GM19023 (cell line): ENCODE results near the gene BAZ2B.
"Not testable (repeated sequence)": the region's sequence is repeated elsewhere in the genome, so short reads cannot be mapped to it uniquely, and the experiment has no call there.

ENCODE experiments used
- ATAC-seq: cut with Tn5 transposase; IDR thresholded peaks from one replicate; pipeline ENCODE4 v1.9.1; 2021; ENCODE audit warnings: mild to moderate bottlenecking, moderate library complexity; ENCODE audit not compliant: unreplicated experiment

Gene BAZ2B

GRCh38 chr2:159438284-159438683 lies 178.1 kb downstream of the BAZ2B start:
- ATAC-seq = no peak

- ATAC-seq = no peak
Measured at GRCh38 chr2:159432610-159433009, 183.7 kb downstream of the BAZ2B start.

- ATAC-seq = no peak
Measured at GRCh38 chr2:159427048-159427447, 189.3 kb downstream of the BAZ2B start.

GRCh38 chr2:159419403-159419802 lies 196.9 kb downstream of the BAZ2B start:
- no peak for ATAC-seq

GRCh38 chr2:159411460-159411859 lies 204.9 kb downstream of the BAZ2B start:
- no peak for ATAC-seq

- no peak for ATAC-seq
Measured at GRCh38 chr2:159410276-159410675, 206.1 kb downstream of the BAZ2B start.

GRCh38 chr2:159409116-159409800 lies 207.1 kb downstream of the BAZ2B start:
- ATAC-seq = no peak

GRCh38 chr2:159402790-159403189 lies 213.6 kb downstream of the BAZ2B start:
- no peak for ATAC-seq

- not testable (repeated sequence) for ATAC-seq
Measured at GRCh38 chr2:159402160-159402559, 214.2 kb downstream of the BAZ2B start.

GRCh38 chr2:159399716-159400415 lies 216.5 kb downstream of the BAZ2B start:
- no peak for ATAC-seq

GRCh38 chr2:159396799-159397198 lies 219.5 kb downstream of the BAZ2B start:
- ATAC-seq = no peak

- ATAC-seq = no peak
Measured at GRCh38 chr2:159382447-159383028, 233.8 kb downstream of the BAZ2B start.

GRCh38 chr2:159381574-159381973 lies 234.8 kb downstream of the BAZ2B start:
- ATAC-seq = no peak

- no peak for ATAC-seq
Measured at GRCh38 chr2:159380685-159381239, 235.6 kb downstream of the BAZ2B start.

- ATAC-seq = no peak
Measured at GRCh38 chr2:159379181-159379580, 237.2 kb downstream of the BAZ2B start.

GRCh38 chr2:159375241-159375640 lies 241.1 kb downstream of the BAZ2B start:
- ATAC-seq = no peak

- ATAC-seq = no peak
Measured at GRCh38 chr2:159371506-159371905, 244.8 kb downstream of the BAZ2B start.

GRCh38 chr2:159366538-159366937 lies 249.8 kb downstream of the BAZ2B start:
- no peak for ATAC-seq

GRCh38 chr2:159362816-159363251 lies 253.5 kb downstream of the BAZ2B start:
- no peak for ATAC-seq

GRCh38 chr2:159362094-159362493 lies 254.3 kb downstream of the BAZ2B start:
- ATAC-seq = no peak

- not testable (repeated sequence) for ATAC-seq
Measured at GRCh38 chr2:159361603-159362002, 254.7 kb downstream of the BAZ2B start.

- ATAC-seq = no peak
Measured at GRCh38 chr2:159356053-159356554, 260.2 kb downstream of the BAZ2B start.
